CD14-positive monocyte (primary cell): Measurements from ENCODE around the gene SUGCT. TPM values are rescaled to one million over a fixed set of nuclear protein-coding genes. Genes with fewer than 3 reads are reported as not detected.

Experiments used
- DNase-seq, 3 donors: peaks; one replicate each; pipeline ENCODE4 v3.0.0-alpha.2; 2011 to 2022
- H2AFZ ChIP-seq: 2 replicates; pipeline ENCODE4 v1.6.0; 2012; ENCODE audit warnings: mild to moderate bottlenecking, low read depth, low read length, inconsistent platforms; ENCODE audit not compliant: insufficient read depth, poor library complexity, severe bottlenecking
- H3K27ac ChIP-seq, 2 donors: 1 replicate in 1 of 2; 2 replicates in 1 of 2; pipeline ENCODE4 v1.5.1; 2012 to 2013; ENCODE audit warnings: low read length in 2 of 2, control low read depth in 1 of 2, inconsistent platforms in 1 of 2, low read depth in 1 of 2, mild to moderate bottlenecking in 1 of 2
- H3K27me3 ChIP-seq, 2 donors: one replicate each; pipeline versions ENCODE4 v1.6.0 to v1.6.1; 2011 to 2013; ENCODE audit warnings: low read length in 2 of 2; ENCODE audit not compliant: control insufficient read depth in 2 of 2, insufficient read depth in 2 of 2
- H3K36me3 ChIP-seq, 2 donors: replicated peaks in 1 of 2; 1 replicate in 1 of 2; 2 replicates in 1 of 2; pipeline versions ENCODE4 v1.5.1 to v1.6.1; 2012 to 2013; ENCODE audit warnings: low read length in 2 of 2, control low read depth in 1 of 2, inconsistent platforms in 1 of 2, mild to moderate bottlenecking in 1 of 2; ENCODE audit not compliant: insufficient read depth in 2 of 2, control insufficient read depth in 1 of 2
- H3K4me1 ChIP-seq, 2 donors: 1 replicate in 1 of 2; 2 replicates in 1 of 2; pipeline versions ENCODE4 v1.5.1 to v1.6.1; 2012 to 2013; ENCODE audit warnings: low read length in 2 of 2, control low read depth in 1 of 2, inconsistent platforms in 1 of 2, mild to moderate bottlenecking in 1 of 2, moderate library complexity in 1 of 2; ENCODE audit not compliant: insufficient read depth in 2 of 2, control insufficient read depth in 1 of 2
- H3K4me2 ChIP-seq: replicated peaks from 2 replicates; pipeline ENCODE3; 2012; ENCODE audit warnings: low read length, moderate library complexity, mild to moderate bottlenecking; ENCODE audit not compliant: poor library complexity, severe bottlenecking; ENCODE audit errors: extremely low read depth
- H3K4me3 ChIP-seq, 3 experiments: fragments of 200-600 bp in 1 of 3; sonication (generic) in 1 of 3; replicated peaks in 1 of 3; 1 replicate in 2 of 3; 2 replicates in 1 of 3; pipeline ENCODE4 v1.5.1; 2011 to 2013; ENCODE audit warnings: low read length in 3 of 3, mild to moderate bottlenecking in 3 of 3, control low read depth in 2 of 3, low read depth in 2 of 3, inconsistent platforms in 1 of 3, moderate library complexity in 1 of 3
- H3K79me2 ChIP-seq: 2 replicates; pipeline ENCODE4 v1.6.0; 2012; ENCODE audit warnings: mild to moderate bottlenecking, control low read depth, inconsistent platforms, low read length, moderate library complexity; ENCODE audit not compliant: insufficient read depth
- H3K9ac ChIP-seq: 2 replicates; pipeline ENCODE4 v1.6.0; 2017; ENCODE audit warnings: low read length, mild to moderate bottlenecking; ENCODE audit not compliant: insufficient read depth, poor library complexity, severe bottlenecking
- H3K9me3 ChIP-seq, 2 donors: replicated peaks in 1 of 2; 1 replicate in 1 of 2; 2 replicates in 1 of 2; pipeline versions ENCODE4 v1.5.1 to v1.6.1; 2012 to 2013; ENCODE audit warnings: low read length in 2 of 2, control low read depth in 1 of 2; ENCODE audit not compliant: control insufficient read depth in 1 of 2, insufficient read depth in 1 of 2
- H4K20me1 ChIP-seq: 2 replicates; pipeline ENCODE4 v1.6.0; 2012; ENCODE audit warnings: mild to moderate bottlenecking, low read length, control low read depth, moderate library complexity; ENCODE audit not compliant: insufficient read depth
- H3K27ac Mint-ChIP-seq, 7 donors: one replicate each; pipeline ENCODE4 v1.8.0; 2020; ENCODE audit warnings: mild to moderate bottlenecking in 7 of 7, mixed read lengths in 7 of 7, moderate library complexity in 6 of 7, inconsistent platforms in 2 of 7
- H3K27me3 Mint-ChIP-seq, 3 donors: one replicate each; pipeline ENCODE4 v1.8.0; 2021 to 2022; ENCODE audit warnings: low read depth in 3 of 3, mild to moderate bottlenecking in 3 of 3, mixed read lengths in 3 of 3, moderate library complexity in 3 of 3, inconsistent platforms in 1 of 3
- H3K36me3 Mint-ChIP-seq, 2 donors: one replicate each; pipeline ENCODE4 v1.8.0; 2020; ENCODE audit warnings: mixed read lengths in 2 of 2, inconsistent platforms in 1 of 2, mild to moderate bottlenecking in 1 of 2
- H3K4me1 Mint-ChIP-seq: one replicate; pipeline ENCODE4 v1.8.0; 2020; ENCODE audit warnings: mild to moderate bottlenecking, mixed read lengths
- H3K4me3 Mint-ChIP-seq, 2 donors: one replicate each; pipeline ENCODE4 v1.8.0; 2020; ENCODE audit warnings: mild to moderate bottlenecking in 2 of 2, mixed read lengths in 2 of 2, moderate library complexity in 1 of 2
- H3K9me3 Mint-ChIP-seq, 7 donors: one replicate each; pipeline ENCODE4 v1.8.0; 2020 to 2022; ENCODE audit warnings: mixed read lengths in 7 of 7, mild to moderate bottlenecking in 6 of 7, moderate library complexity in 6 of 7, inconsistent platforms in 2 of 7
- CTCF ChIP-seq: fragments of 200-600 bp; IDR thresholded peaks from one replicate; pipeline ENCODE4 v1.8.0; 2022; ENCODE audit warnings: antibody characterized with exemption, mild to moderate bottlenecking
- WGBS: methylation state at CpG from one replicate; pipeline ENCODE4 v1.1.5; 2013; ENCODE audit warnings: missing lambda C conversion rate; ENCODE audit not compliant: insufficient coverage; 5-methylcytosine and 5-hydroxymethylcytosine counted together
- intact Hi-C, 2 donors: fragments of 100-400 bp; cut with micrococcal nuclease; formaldehyde crosslinking; loops; one replicate each; pipeline versions ENCODE4 v1.15.0 to v1.15.1; 2023
- polyA plus RNA-seq, 3 donors: library from polyadenylated mRNA; depleted of rRNA in 1 of 3; unstranded in 2 of 3; stranded (reverse) in 1 of 3; fragments of 300-500 nt in 2 of 3; fragments of >200 nt in 1 of 3; fragmentation: Illumina TruSeq in 2 of 3; gene quantifications; 1 replicate in 2 of 3; 2 replicates in 1 of 3; pipeline ENCODE4 v1.2.3, GENCODE V29; 2012 to 2021

SUGCT gene
- polyA plus RNA-seq, 3 donors, result not detected

GRCh38 chr7:40810274-40810673, 675.5 kb downstream of the SUGCT start:
- no peaks in the 10 kb centered on the region for H3K27me3 ChIP-seq
- no peak overlapping the region for H3K4me3 ChIP-seq
- Mint-ChIP-seq H3K9me3 (peaks cover 0 to 18% (median 13%) of the 10 kb centered on the region in 7 donors), H3K27ac (no peak overlapping the region), H3K36me3 (no peaks in the 10 kb centered on the region), H3K27me3 (no peaks in the 10 kb centered on the region), H3K4me3 (no peak overlapping the region), H3K4me1 (no peaks in the 10 kb centered on the region)
- DNase-seq, result no peak
- no peak overlapping the region for H3K4me2 ChIP-seq
- intact Hi-C loops, result no loop called here
- no peak overlapping the region for H3K27ac ChIP-seq
- H2AFZ ChIP-seq, result no peak overlapping the region
- WGBS, result no CpG with 5 or more reads among the region's 1 CpG
- H3K9ac ChIP-seq, result no peak overlapping the region
- no peaks in the 10 kb centered on the region for H3K4me1 ChIP-seq
- no peaks in the 10 kb centered on the region for H4K20me1 ChIP-seq
- H3K9me3 ChIP-seq, result peaks cover 0 to 5% of the 10 kb centered on the region in 2 donors
- H3K79me2 ChIP-seq, result no peaks in the 10 kb centered on the region
- TF ChIP-seq CTCF, result no peak
- H3K36me3 ChIP-seq, result no peaks in the 10 kb centered on the region

- no peak overlapping the region for H3K27ac ChIP-seq
- Mint-ChIP-seq H3K4me1 (no peaks in the 10 kb centered on the region), H3K9me3 (peaks cover 0 to 23% (median 16%) of the 10 kb centered on the region in 7 donors), H3K36me3 (no peaks in the 10 kb centered on the region), H3K4me3 (no peak overlapping the region), H3K27me3 (no peaks in the 10 kb centered on the region), H3K27ac (no peak overlapping the region)
- H4K20me1 ChIP-seq, result no peaks in the 10 kb centered on the region
- H3K4me3 ChIP-seq, result no peak overlapping the region
- no CpG with 5 or more reads among the region's 1 CpG for WGBS
- H3K4me2 ChIP-seq, result no peak overlapping the region
- no peak for DNase-seq
- no peak overlapping the region for H3K9ac ChIP-seq
- H3K27me3 ChIP-seq, result no peaks in the 10 kb centered on the region
- no peak overlapping the region for H2AFZ ChIP-seq
- H3K79me2 ChIP-seq, result no peaks in the 10 kb centered on the region
- H3K4me1 ChIP-seq, result no peaks in the 10 kb centered on the region
- TF ChIP-seq CTCF, result no peak
- H3K36me3 ChIP-seq, result no peaks in the 10 kb centered on the region
- intact Hi-C loops, result no loop called here
- peaks cover 0 to 16% of the 10 kb centered on the region in 2 donors for H3K9me3 ChIP-seq
These were observed 676.9 kb downstream of the SUGCT start for GRCh38 chr7:40811666-40812065.
